DMS79 treated with DMSO at 0.1 percent for 48 hours (cell line): Measurements from ENCODE around the gene RAP1GAP.
A peak's percentile ranks its signal among the peaks of the same experiment; 100 is the strongest.
"Not testable (repeated sequence)": the region's sequence is repeated elsewhere in the genome, so short reads cannot be mapped to it uniquely, and the experiment has no call there.

ENCODE experiments used
- DNase-seq: peaks from one replicate; lab custom pipeline; 2025; lab: John Stamatoyannopoulos, UW

RAP1GAP gene

GRCh38 chr1:21677168-21677567, 8.0 kb upstream of the RAP1GAP start:
- DNase-seq: no peak

- DNase-seq: no peak
Observed at GRCh38 chr1:21674957-21675356, 5.8 kb upstream of the RAP1GAP start.

GRCh38 chr1:21673853-21674252, 4.7 kb upstream of the RAP1GAP start:
- DNase-seq: not testable (repeated sequence)

- DNase-seq: peak; percentile 50
Observed at GRCh38 chr1:21673277-21673780, 4.2 kb upstream of the RAP1GAP start.

- no peak for DNase-seq
Observed at GRCh38 chr1:21672478-21673276, 3.5 kb upstream of the RAP1GAP start.

GRCh38 chr1:21671915-21672314, 2.8 kb upstream of the RAP1GAP start:
- DNase-seq: peak; percentile 14

GRCh38 chr1:21670956-21671902, 2.1 kb upstream of the RAP1GAP start:
- DNase-seq: no peak

GRCh38 chr1:21670059-21670881, 1.1 kb upstream of the RAP1GAP start:
- no peak for DNase-seq

GRCh38 chr1:21668951-21669257, 253 bp downstream of the RAP1GAP start:
- no peak for DNase-seq

GRCh38 chr1:21668232-21668950, 766 bp downstream of the RAP1GAP start:
- no peak for DNase-seq

GRCh38 chr1:21667348-21668231, 1.6 kb downstream of the RAP1GAP start:
- DNase-seq: no peak

GRCh38 chr1:21666576-21667320, 2.4 kb downstream of the RAP1GAP start:
- DNase-seq: no peak

GRCh38 chr1:21665711-21666575, 3.2 kb downstream of the RAP1GAP start:
- peak; percentile 16 for DNase-seq

- DNase-seq: no peak
Observed at GRCh38 chr1:21664806-21665588, 4.2 kb downstream of the RAP1GAP start.

- DNase-seq: no peak
Observed at GRCh38 chr1:21663951-21664805, 5.0 kb downstream of the RAP1GAP start.

GRCh38 chr1:21663248-21663950, 5.8 kb downstream of the RAP1GAP start:
- no peak for DNase-seq
